GM12878 (cell line): ENCODE data around the gene CAMK2B.

Experiments used
- TF ChIP-seq, protein P1 (sequence below): fragments of 450-650 bp; formaldehyde crosslinking; IDR thresholded peaks from 2 replicates; pipeline ENCODE4 v1.4.0; 2022; ENCODE audit warnings: mild to moderate bottlenecking, moderate library complexity
- TF ChIP-seq, protein P2 (sequence below), 3 experiments: IDR thresholded peaks in 2 of 3; conservative IDR thresholded peaks in 1 of 3; 2 replicates each; pipeline ENCODE4 v1.5.1; 2011; ENCODE audit warnings: low read depth in 3 of 3, low read length in 3 of 3, mild to moderate bottlenecking in 3 of 3, control low read depth in 2 of 3, moderate library complexity in 2 of 3, inconsistent platforms in 1 of 3, mixed read lengths in 1 of 3; ENCODE audit not compliant: control insufficient read depth in 2 of 3, insufficient read depth in 1 of 3; ENCODE audit errors: extremely low read depth in 1 of 3

DNA sequence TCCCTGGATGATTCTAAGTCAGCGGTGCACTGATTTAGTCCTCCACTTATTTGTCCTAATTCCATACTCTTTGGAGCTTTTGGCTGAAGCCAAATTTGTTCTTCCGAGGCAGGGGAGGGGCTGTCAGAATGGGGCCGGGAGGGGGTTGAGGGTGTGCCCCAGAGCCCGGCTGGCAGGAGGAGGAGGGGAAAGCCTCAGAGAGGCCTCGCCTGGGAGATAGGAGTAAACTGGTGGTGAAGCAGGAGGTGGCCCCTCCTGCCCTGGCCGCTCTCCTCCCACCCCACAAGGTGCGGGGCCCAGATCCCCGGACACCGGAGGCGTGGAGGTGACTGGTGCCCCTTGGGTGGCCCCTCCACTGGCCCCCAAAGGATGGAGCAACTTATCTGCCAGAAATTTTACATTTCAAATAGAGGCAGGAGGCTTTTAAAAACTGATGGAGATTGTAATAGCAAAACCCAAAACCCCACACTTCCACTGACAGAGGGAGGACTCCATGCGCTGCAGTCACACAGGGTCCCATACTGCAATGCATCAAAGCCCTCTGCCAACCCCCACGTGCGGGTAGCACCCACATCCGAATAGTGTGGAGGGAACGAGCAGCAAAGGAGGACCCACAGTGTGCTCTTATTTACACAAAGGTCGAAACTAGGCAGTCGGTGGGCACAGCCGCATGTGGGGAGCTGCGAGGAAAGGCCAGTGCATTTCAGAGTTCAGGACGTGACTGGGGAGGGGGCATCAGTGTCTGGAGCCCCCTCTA is 61.9 kb downstream of the CAMK2B start:
- TF ChIP-seq, protein P1, sequence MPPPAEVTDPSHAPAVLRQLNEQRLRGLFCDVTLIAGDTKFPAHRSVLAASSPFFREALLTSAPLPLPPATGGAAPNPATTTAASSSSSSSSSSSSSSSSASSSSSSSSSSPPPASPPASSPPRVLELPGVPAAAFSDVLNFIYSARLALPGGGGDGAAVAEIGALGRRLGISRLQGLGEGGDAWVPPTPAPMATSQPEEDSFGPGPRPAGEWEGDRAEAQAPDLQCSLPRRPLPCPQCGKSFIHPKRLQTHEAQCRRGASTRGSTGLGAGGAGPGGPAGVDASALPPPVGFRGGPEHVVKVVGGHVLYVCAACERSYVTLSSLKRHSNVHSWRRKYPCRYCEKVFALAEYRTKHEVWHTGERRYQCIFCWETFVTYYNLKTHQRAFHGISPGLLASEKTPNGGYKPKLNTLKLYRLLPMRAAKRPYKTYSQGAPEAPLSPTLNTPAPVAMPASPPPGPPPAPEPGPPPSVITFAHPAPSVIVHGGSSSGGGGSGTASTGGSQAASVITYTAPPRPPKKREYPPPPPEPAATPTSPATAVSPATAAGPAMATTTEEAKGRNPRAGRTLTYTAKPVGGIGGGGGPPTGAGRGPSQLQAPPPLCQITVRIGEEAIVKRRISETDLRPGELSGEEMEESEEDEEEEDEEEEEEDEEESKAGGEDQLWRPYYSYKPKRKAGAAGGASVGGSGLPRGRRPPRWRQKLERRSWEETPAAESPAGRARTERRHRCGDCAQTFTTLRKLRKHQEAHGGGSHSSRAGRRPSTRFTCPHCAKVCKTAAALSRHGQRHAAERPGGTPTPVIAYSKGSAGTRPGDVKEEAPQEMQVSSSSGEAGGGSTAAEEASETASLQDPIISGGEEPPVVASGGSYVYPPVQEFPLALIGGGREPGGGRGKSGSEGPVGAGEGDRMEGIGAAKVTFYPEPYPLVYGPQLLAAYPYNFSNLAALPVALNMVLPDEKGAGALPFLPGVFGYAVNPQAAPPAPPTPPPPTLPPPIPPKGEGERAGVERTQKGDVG (CRISPR knock-in tag) = no peak
- TF ChIP-seq, protein P2, sequence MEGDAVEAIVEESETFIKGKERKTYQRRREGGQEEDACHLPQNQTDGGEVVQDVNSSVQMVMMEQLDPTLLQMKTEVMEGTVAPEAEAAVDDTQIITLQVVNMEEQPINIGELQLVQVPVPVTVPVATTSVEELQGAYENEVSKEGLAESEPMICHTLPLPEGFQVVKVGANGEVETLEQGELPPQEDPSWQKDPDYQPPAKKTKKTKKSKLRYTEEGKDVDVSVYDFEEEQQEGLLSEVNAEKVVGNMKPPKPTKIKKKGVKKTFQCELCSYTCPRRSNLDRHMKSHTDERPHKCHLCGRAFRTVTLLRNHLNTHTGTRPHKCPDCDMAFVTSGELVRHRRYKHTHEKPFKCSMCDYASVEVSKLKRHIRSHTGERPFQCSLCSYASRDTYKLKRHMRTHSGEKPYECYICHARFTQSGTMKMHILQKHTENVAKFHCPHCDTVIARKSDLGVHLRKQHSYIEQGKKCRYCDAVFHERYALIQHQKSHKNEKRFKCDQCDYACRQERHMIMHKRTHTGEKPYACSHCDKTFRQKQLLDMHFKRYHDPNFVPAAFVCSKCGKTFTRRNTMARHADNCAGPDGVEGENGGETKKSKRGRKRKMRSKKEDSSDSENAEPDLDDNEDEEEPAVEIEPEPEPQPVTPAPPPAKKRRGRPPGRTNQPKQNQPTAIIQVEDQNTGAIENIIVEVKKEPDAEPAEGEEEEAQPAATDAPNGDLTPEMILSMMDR (IDR thresholded peaks at IDR 0.05 in 2 of 3, conservative IDR thresholded peaks at IDR 0.05 in 1 of 3; ENCODE audit: control insufficient read depth in 2 of 3, extremely low read depth in 1 of 3, insufficient read depth in 1 of 3, low read depth in 3 of 3, low read length in 3 of 3) = no peak
